RWPE2 (cell line): Measurements from ENCODE around the gene PTGR2.

Experiments
- ATAC-seq: fragments of 200-7000 bp; cut with Tn5 transposase; 3 replicates; pipeline ENCODE4 v1.9.1; 2021; ENCODE audit warnings: low read depth
- DNase-seq: peaks from one replicate; pipeline ENCODE4 v3.0.0-alpha.2; 2020; ENCODE audit warnings: low spot score
- H3K27ac ChIP-seq: fragments of 450-650 bp; 2 replicates; pipeline ENCODE4 v1.5.1; 2017; ENCODE audit warnings: mild to moderate bottlenecking; ENCODE audit not compliant: poor library complexity, severe bottlenecking
- H3K27me3 ChIP-seq: fragments of 250-450 bp; sonication (Bioruptor Pico); 2 replicates; pipeline ENCODE4 v1.5.1; 2021; ENCODE audit warnings: mild to moderate bottlenecking, moderate library complexity; ENCODE audit not compliant: insufficient read depth, poor library complexity, severe bottlenecking
- H3K36me3 ChIP-seq: fragments of 250-450 bp; sonication (Bioruptor Pico); 2 replicates; pipeline ENCODE4 v1.5.1; 2020; ENCODE audit warnings: low read depth, mild to moderate bottlenecking, moderate library complexity
- H3K4me1 ChIP-seq: fragments of 250-450 bp; sonication (Bioruptor Pico); 2 replicates; pipeline ENCODE4 v1.5.1; 2021; ENCODE audit warnings: mild to moderate bottlenecking, moderate library complexity; ENCODE audit not compliant: insufficient read depth, poor library complexity, severe bottlenecking
- H3K4me3 ChIP-seq: fragments of 250-450 bp; sonication (Bioruptor Pico); 2 replicates; pipeline ENCODE4 v1.5.1; 2021; ENCODE audit warnings: mild to moderate bottlenecking, moderate library complexity; ENCODE audit not compliant: severe bottlenecking
- H3K9me3 ChIP-seq: fragments of 250-450 bp; sonication (Bioruptor Pico); 2 replicates; pipeline ENCODE4 v1.5.1; 2021; ENCODE audit warnings: mild to moderate bottlenecking, moderate library complexity; ENCODE audit not compliant: severe bottlenecking
- CTCF ChIP-seq: fragments of 450-650 bp; IDR thresholded peaks from one replicate; pipeline ENCODE4 v1.5.1; 2017; ENCODE audit warnings: mild to moderate bottlenecking, moderate library complexity; ENCODE audit not compliant: poor library complexity, severe bottlenecking

Gene PTGR2

GRCh38 chr14:73809391-73809790 is 42.2 kb upstream of the PTGR2 start:
- ATAC-seq (no peak), DNase-seq (no peak)
- H3K4me3 ChIP-seq: no peak overlapping the region

GRCh38 chr14:73810478-73811163 is 41.0 kb upstream of the PTGR2 start:
- H3K4me3 ChIP-seq: no peak overlapping the region
- H3K9me3 ChIP-seq: no peaks in the 10 kb centered on the region
- ATAC-seq (no peak), DNase-seq (no peak)
- TF ChIP-seq CTCF: no peak
- H3K27me3 ChIP-seq: no peaks in the 10 kb centered on the region
- H3K36me3 ChIP-seq: no peaks in the 10 kb centered on the region
- H3K27ac ChIP-seq: no peak overlapping the region
- peaks cover 16% of the 10 kb centered on the region for H3K4me1 ChIP-seq

More at GRCh38 chr14:73809391-73809790, 42.2 kb upstream of the PTGR2 start:
- TF ChIP-seq CTCF: no peak
- H3K4me1 ChIP-seq: peaks cover 17% of the 10 kb centered on the region
- H3K36me3 ChIP-seq: no peaks in the 10 kb centered on the region
- H3K27ac ChIP-seq: no peak overlapping the region
- no peaks in the 10 kb centered on the region for H3K27me3 ChIP-seq
- H3K9me3 ChIP-seq: no peaks in the 10 kb centered on the region

GRCh38 chr14:73811164-73811503 is 40.5 kb upstream of the PTGR2 start:
- Histone ChIP-seq H3K4me3 (no peak overlapping the region), H3K4me1 (peaks cover 11% of the 10 kb centered on the region), H3K9me3 (no peaks in the 10 kb centered on the region), H3K27ac (no peak overlapping the region), H3K36me3 (no peaks in the 10 kb centered on the region), H3K27me3 (no peaks in the 10 kb centered on the region)
- TF ChIP-seq CTCF: no peak
- DNase-seq: no peak
- no peak for ATAC-seq

- no peak overlapping the region for H3K4me3 ChIP-seq
- H3K36me3 ChIP-seq: no peaks in the 10 kb centered on the region
- no peaks in the 10 kb centered on the region for H3K4me1 ChIP-seq
- no peak overlapping the region for H3K27ac ChIP-seq
- ATAC-seq (no peak), DNase-seq (no peak)
- TF ChIP-seq CTCF: no peak
- no peaks in the 10 kb centered on the region for H3K27me3 ChIP-seq
- H3K9me3 ChIP-seq: no peaks in the 10 kb centered on the region
Measured at GRCh38 chr14:73814153-73814552, 37.5 kb upstream of the PTGR2 start.

- Histone ChIP-seq H3K4me3 (no peak overlapping the region), H3K36me3 (no peaks in the 10 kb centered on the region), H3K4me1 (no peaks in the 10 kb centered on the region), H3K9me3 (no peaks in the 10 kb centered on the region), H3K27me3 (no peaks in the 10 kb centered on the region), H3K27ac (no peak overlapping the region)
- TF ChIP-seq CTCF: no peak
- ATAC-seq (no peak), DNase-seq (no peak)
Measured at GRCh38 chr14:73815849-73816248, 35.8 kb upstream of the PTGR2 start.
